Hepatocyte (in vitro differentiated cells): ENCODE measurements around the gene DPH5.

Experiments
- CTCF ChIP-seq: fragments of 200-600 bp; sonication (generic); IDR thresholded peaks from 2 replicates; pipeline ENCODE4 v1.5.1; 2016; ENCODE audit warnings: antibody characterized with exemption, mild to moderate bottlenecking; ENCODE audit not compliant: poor library complexity
- EZH2 ChIP-seq: fragments of 200-600 bp; sonication (generic); IDR thresholded peaks from 2 replicates; pipeline ENCODE4 v1.6.1; 2016; ENCODE audit warnings: antibody characterized with exemption, mild to moderate bottlenecking, borderline replicate concordance
- EZH2phosphoT487 ChIP-seq: fragments of 200-600 bp; sonication (generic); IDR thresholded peaks from one replicate; pipeline ENCODE4 v1.6.1; 2018; ENCODE audit warnings: antibody characterized with exemption, mild to moderate bottlenecking, low read depth, moderate library complexity; ENCODE audit not compliant: unreplicated experiment, severe bottlenecking

- TF ChIP-seq EZH2 (no peak), CTCF (no peak), EZH2phosphoT487 (no peak)
Observed at GRCh38 chr1:101013776-101014175, 11.8 kb downstream of the DPH5 start.
